Colonic mucosa (tissue), 4 donors: ENCODE data around the gene CAMSAP3. TPM values are rescaled to one million over a fixed set of nuclear protein-coding genes. Genes with fewer than 3 reads are reported as not detected.

Source experiments
- DNase-seq: peaks from one replicate; pipeline ENCODE4 v3.0.0-alpha.2; 2020
- H3K27ac ChIP-seq: fragments of 200-600 bp; one replicate; pipeline ENCODE4 v1.8.0; 2021
- H3K27me3 ChIP-seq: fragments of 200-600 bp; one replicate; pipeline ENCODE4 v1.8.0; 2021
- H3K36me3 ChIP-seq: fragments of 200-600 bp; one replicate; pipeline ENCODE4 v1.8.0; 2021
- H3K4me1 ChIP-seq: fragments of 200-600 bp; one replicate; pipeline ENCODE4 v1.8.0; 2021; ENCODE audit warnings: mild to moderate bottlenecking
- H3K4me3 ChIP-seq: fragments of 200-600 bp; one replicate; pipeline ENCODE4 v1.8.0; 2021
- H3K9ac ChIP-seq, 2 donors: one replicate each; pipeline ENCODE4 v1.7.0; 2013; ENCODE audit warnings: control low read depth in 2 of 2, low read depth in 2 of 2, low read length in 2 of 2
- H3K9me3 ChIP-seq: fragments of 200-600 bp; one replicate; pipeline ENCODE4 v1.8.0; 2021
- intact Hi-C: fragments of 100-400 bp; cut with DNase I; formaldehyde crosslinking; loops from one replicate; pipeline ENCODE4 v1.14.1; 2022
- total RNA-seq, 2 donors: library from RNA; stranded (reverse); fragmentation: NEBNext Ultra II Directional in 1 of 2; extraction: Animal tissue kit (Norgen Biotek cat#: 25700) in 1 of 2; gene quantifications; one replicate each; pipeline ENCODE4 v1.2.1, GENCODE V29; 2021
- TF ChIP-seq, protein P1 (sequence below): fragments of 200-600 bp; IDR thresholded peaks from one replicate; pipeline ENCODE4 v1.8.0; 2022; ENCODE audit warnings: antibody characterized with exemption, mild to moderate bottlenecking
- donor health status: healthy.
- donor health status: DM: no; HTN: no; CAD: no.
- donor health status: DM: no; HTN: no; CAD: no.

The CAMSAP3 gene
- total RNA-seq, 2 donors from 2014 or later: 41.1 to 55.4 TPM

DNA sequence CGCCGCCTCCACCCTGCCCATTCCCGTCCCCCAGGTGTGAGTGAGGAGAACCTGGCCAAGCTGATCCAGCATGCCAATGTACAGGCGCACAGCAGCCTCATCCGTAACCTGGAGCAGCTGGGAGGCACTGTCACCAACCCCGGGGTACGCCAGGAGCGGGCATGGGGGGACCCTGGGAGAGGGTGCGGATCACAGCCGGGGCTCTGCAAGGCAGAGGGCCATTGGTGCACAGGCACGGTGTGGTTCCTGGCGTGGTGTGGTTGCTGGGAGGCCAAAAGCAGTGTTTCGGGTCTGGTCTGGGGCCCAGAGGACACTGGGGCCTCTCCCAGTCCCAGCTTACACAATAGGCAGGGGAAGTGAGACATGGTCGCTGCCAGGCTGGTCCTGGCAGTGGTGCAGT, 49.5 kb downstream of the CAMSAP3 start:
- Histone ChIP-seq H3K27me3 (no peaks in the 10 kb centered on the region), H3K4me1 (no peaks in the 10 kb centered on the region), H3K9ac (no peak overlapping the region), H3K27ac (no peak overlapping the region), H3K9me3 (no peaks in the 10 kb centered on the region), H3K36me3 (no peaks in the 10 kb centered on the region), H3K4me3 (no peak overlapping the region)
- intact Hi-C loops: no loop called here
- TF ChIP-seq, protein P1, sequence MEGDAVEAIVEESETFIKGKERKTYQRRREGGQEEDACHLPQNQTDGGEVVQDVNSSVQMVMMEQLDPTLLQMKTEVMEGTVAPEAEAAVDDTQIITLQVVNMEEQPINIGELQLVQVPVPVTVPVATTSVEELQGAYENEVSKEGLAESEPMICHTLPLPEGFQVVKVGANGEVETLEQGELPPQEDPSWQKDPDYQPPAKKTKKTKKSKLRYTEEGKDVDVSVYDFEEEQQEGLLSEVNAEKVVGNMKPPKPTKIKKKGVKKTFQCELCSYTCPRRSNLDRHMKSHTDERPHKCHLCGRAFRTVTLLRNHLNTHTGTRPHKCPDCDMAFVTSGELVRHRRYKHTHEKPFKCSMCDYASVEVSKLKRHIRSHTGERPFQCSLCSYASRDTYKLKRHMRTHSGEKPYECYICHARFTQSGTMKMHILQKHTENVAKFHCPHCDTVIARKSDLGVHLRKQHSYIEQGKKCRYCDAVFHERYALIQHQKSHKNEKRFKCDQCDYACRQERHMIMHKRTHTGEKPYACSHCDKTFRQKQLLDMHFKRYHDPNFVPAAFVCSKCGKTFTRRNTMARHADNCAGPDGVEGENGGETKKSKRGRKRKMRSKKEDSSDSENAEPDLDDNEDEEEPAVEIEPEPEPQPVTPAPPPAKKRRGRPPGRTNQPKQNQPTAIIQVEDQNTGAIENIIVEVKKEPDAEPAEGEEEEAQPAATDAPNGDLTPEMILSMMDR: no peak
- no peak for DNase-seq

- Histone ChIP-seq H3K9me3 (no peaks in the 10 kb centered on the region), H3K9ac (no peak overlapping the region), H3K36me3 (no peaks in the 10 kb centered on the region), H3K27ac (no peak overlapping the region), H3K27me3 (no peaks in the 10 kb centered on the region), H3K4me1 (no peaks in the 10 kb centered on the region), H3K4me3 (no peak overlapping the region)
- no peak for DNase-seq
- intact Hi-C loops: no loop called here
- TF ChIP-seq, protein P1: no peak
These were observed 50.2 kb downstream of the CAMSAP3 start for GRCh38 chr19:7645656-7646425.

DNA sequence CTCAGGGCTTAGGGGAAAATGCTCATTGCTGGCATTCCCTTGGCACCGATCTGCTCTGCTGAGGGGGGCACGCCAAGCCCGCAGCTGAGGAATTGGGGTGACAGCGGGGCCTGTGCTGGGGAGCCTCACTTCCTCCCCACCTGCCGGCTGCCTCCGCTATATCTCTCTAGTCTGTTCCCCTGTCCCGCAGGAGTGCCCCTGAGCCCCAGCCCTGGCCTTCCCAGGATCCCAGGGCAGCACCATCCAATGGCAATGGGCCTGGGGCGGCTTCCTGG, 50.7 kb downstream of the CAMSAP3 start:
- H3K9ac ChIP-seq: no peak overlapping the region
- H3K27me3 ChIP-seq: no peaks in the 10 kb centered on the region
- no peak overlapping the region for H3K27ac ChIP-seq
- TF ChIP-seq, protein P1: no peak
- intact Hi-C loops: no loop called here
- H3K9me3 ChIP-seq: no peaks in the 10 kb centered on the region
- H3K4me1 ChIP-seq: no peaks in the 10 kb centered on the region
- H3K4me3 ChIP-seq: no peak overlapping the region
- H3K36me3 ChIP-seq: no peaks in the 10 kb centered on the region
- DNase-seq: no peak

DNA sequence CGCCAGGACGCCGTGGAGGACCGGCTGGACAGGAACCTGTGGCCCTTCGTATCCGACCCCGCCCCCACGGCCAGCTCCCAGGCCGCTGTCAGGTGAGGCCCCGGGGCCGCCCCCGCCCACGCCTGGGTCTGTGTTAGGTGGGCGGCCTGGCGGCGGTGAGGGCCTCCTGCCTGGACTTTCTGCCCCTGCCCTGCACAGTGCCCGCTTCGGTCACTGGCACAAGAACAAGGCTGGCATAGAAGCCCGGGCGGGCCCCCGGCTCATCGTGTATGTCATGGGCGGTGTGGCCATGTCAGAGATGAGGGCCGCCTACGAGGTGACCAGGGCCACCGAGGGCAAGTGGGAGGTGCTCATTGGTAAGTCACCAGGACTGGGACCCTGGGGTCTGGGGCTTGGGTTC, 51.5 kb downstream of the CAMSAP3 start:
- Histone ChIP-seq H3K4me1 (no peaks in the 10 kb centered on the region), H3K4me3 (no peak overlapping the region), H3K27ac (no peak overlapping the region), H3K9me3 (no peaks in the 10 kb centered on the region), H3K9ac (no peak overlapping the region), H3K36me3 (no peaks in the 10 kb centered on the region), H3K27me3 (no peaks in the 10 kb centered on the region)
- DNase-seq: no peak
- TF ChIP-seq, protein P1: no peak
- intact Hi-C loops: no loop called here

DNA sequence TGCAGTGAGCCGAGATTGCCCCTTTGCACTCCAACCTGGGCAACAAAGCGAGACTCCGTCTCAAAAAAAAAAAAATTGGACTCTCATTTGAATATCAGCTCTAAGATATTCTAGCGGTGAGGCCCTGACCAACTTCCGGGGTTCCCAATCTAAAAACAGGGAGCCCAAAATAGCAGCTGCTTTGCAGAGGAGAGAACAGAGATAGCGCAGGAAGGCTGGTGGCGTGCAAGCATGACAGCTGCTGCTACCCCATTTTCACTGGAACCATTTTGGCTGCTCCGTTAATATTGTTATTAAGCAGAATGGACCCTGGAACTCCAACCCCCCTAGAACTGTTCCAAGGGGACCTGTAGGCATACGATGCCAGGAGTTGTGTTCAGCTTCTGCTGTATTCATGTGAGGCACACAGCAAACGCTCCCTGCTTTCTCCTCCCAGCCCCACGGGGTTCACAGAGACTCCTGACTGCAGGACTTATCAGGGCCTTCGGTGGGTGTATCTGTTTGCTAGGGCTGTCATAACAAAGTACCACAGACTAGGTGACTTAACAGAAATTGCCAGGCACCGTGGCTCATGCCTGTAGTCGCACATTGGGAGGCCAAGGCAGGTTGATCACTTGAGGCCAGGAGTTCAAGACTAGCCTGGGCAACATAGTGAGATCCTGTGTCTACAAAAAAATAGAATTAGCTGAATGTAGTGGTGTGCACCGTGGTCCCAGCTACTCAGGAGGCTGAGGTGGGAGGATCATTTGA, 52.8 kb downstream of the CAMSAP3 start:
- no peaks in the 10 kb centered on the region for H3K27me3 ChIP-seq
- H3K9me3 ChIP-seq: no peaks in the 10 kb centered on the region
- no peaks in the 10 kb centered on the region for H3K4me1 ChIP-seq
- TF ChIP-seq, protein P1: no peak
- intact Hi-C loops: no loop called here
- no peak overlapping the region for H3K9ac ChIP-seq
- no peak overlapping the region for H3K27ac ChIP-seq
- no peak for DNase-seq
- H3K4me3 ChIP-seq: no peak overlapping the region
- H3K36me3 ChIP-seq: no peaks in the 10 kb centered on the region
